ENCODE results near the gene ITPRID1. TPM values are rescaled to one million over a fixed set of nuclear protein-coding genes. Genes with fewer than 3 reads are reported as not detected.

Gene ITPRID1
- total RNA-seq, 2 donors from 2014 or later: 5.6 to 21.8 TPM

DNA sequence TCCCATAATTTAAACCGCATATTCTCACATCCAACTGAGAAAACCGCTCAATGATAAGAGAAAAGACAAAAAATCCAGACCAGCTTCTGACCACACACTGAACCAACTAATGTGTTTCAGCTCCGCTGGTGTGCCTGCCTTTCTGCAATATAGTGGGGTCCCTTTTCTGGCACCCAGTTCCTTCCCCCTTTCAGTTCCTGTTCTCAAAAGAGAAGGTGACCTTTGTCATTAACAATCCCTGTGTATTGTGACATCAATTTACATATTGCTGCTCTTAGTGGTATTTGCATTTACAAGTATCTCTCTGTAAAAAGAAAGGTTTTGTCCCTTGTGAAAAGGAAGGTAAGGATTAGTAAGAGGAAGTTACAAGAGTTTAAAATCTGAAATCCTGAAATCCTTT, 174.5 kb downstream of the ITPRID1 start:
- TF ChIP-seq, protein P1, sequence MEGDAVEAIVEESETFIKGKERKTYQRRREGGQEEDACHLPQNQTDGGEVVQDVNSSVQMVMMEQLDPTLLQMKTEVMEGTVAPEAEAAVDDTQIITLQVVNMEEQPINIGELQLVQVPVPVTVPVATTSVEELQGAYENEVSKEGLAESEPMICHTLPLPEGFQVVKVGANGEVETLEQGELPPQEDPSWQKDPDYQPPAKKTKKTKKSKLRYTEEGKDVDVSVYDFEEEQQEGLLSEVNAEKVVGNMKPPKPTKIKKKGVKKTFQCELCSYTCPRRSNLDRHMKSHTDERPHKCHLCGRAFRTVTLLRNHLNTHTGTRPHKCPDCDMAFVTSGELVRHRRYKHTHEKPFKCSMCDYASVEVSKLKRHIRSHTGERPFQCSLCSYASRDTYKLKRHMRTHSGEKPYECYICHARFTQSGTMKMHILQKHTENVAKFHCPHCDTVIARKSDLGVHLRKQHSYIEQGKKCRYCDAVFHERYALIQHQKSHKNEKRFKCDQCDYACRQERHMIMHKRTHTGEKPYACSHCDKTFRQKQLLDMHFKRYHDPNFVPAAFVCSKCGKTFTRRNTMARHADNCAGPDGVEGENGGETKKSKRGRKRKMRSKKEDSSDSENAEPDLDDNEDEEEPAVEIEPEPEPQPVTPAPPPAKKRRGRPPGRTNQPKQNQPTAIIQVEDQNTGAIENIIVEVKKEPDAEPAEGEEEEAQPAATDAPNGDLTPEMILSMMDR (conservative IDR thresholded peaks at IDR 0.05): no peak
- no peak for DNase-seq
- WGBS, 2 experiments (ENCODE audit: insufficient coverage in 1 of 2, insufficient read length in 1 of 2): 67 to 100% methylated on average over 2 to 3 of the region's 3 CpGs
- Histone ChIP-seq H3K9ac (ENCODE audit: extremely low read depth, low read length, poor library complexity, severe bottlenecking) (no peak overlapping the region), H3K4me1 (ENCODE audit: control insufficient read depth, insufficient read depth, low read length) (no peaks in the 10 kb centered on the region), H3K27me3 (ENCODE audit: control insufficient read depth, insufficient read depth, low read length, poor library complexity, severe bottlenecking) (no peaks in the 10 kb centered on the region), H3K4me3 (ENCODE audit: low read length) (no peak overlapping the region), H3K36me3 (ENCODE audit: control insufficient read depth, insufficient read depth, low read length) (no peaks in the 10 kb centered on the region), H3K27ac (ENCODE audit: low read depth, low read length) (no peak overlapping the region), H3K9me3 (ENCODE audit: control insufficient read depth, low read length) (no peaks in the 10 kb centered on the region)
- Mint-ChIP-seq H3K27me3 (ENCODE audit: insufficient read depth) (peaks cover 4% of the 10 kb centered on the region), H3K36me3 (ENCODE audit: low read depth) (no peaks in the 10 kb centered on the region), H3K4me3 (no peak overlapping the region), H3K4me1 (peaks cover 17% of the 10 kb centered on the region), H3K27ac (no peak overlapping the region), H3K9me3 (no peaks in the 10 kb centered on the region)

DNA sequence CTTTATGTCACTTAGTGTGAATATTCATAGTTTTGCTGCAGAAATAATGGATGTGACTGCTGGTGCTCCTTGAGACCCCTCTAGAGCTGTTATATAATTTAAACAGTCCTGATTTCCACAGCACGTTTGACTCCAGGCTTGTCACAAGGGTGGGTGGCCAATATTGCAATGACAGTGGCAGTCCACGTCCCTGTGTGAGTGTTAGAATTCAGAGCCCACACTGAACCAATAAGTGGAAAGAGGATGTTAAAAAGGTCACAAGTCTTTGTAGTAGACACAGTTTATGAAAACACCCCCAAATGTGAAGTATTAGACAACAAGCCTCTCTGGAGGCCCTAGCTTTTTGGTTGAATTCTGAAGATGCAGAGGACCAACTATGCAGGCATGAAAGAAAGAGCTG, 175.1 kb downstream of the ITPRID1 start:
- WGBS, 2 experiments (ENCODE audit: insufficient coverage in 1 of 2, insufficient read length in 1 of 2): 40 to 55% methylated on average over 2 of the region's 2 CpGs
- Histone ChIP-seq H3K4me1 (ENCODE audit: control insufficient read depth, insufficient read depth, low read length) (no peaks in the 10 kb centered on the region), H3K9me3 (ENCODE audit: control insufficient read depth, low read length) (no peaks in the 10 kb centered on the region), H3K27me3 (ENCODE audit: control insufficient read depth, insufficient read depth, low read length, poor library complexity, severe bottlenecking) (no peaks in the 10 kb centered on the region), H3K4me3 (ENCODE audit: low read length) (no peak overlapping the region), H3K9ac (ENCODE audit: extremely low read depth, low read length, poor library complexity, severe bottlenecking) (no peak overlapping the region), H3K36me3 (ENCODE audit: control insufficient read depth, insufficient read depth, low read length) (no peaks in the 10 kb centered on the region), H3K27ac (ENCODE audit: low read depth, low read length) (no peak overlapping the region)
- Mint-ChIP-seq H3K4me3 (no peak overlapping the region), H3K27ac (no peak overlapping the region), H3K9me3 (no peaks in the 10 kb centered on the region), H3K4me1 (peaks cover 17% of the 10 kb centered on the region), H3K36me3 (ENCODE audit: low read depth) (no peaks in the 10 kb centered on the region), H3K27me3 (ENCODE audit: insufficient read depth) (peaks cover 4% of the 10 kb centered on the region)
- DNase-seq: no peak
- TF ChIP-seq, protein P1 (conservative IDR thresholded peaks at IDR 0.05): no peak

DNA sequence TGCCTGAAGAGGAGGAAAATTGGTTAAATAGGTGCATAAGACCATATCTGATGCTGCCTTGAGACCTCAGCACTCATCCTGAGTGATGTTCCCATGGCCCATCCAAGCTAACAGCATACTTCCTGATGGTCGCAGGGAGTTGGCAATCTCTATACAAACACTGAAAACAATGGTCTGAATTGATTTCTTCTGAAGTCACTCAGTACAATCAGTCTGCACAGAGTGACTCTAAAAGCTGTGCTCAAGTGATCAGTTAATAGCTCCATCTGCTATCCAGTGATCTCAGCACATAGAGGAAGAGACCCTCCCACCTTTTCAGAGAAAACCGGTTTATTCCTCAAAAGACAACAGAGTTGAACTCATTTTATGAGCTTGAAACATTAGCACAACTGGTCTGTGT, 177.0 kb downstream of the ITPRID1 start:
- Histone ChIP-seq H3K27ac (ENCODE audit: low read depth, low read length) (no peak overlapping the region), H3K36me3 (ENCODE audit: control insufficient read depth, insufficient read depth, low read length) (no peaks in the 10 kb centered on the region), H3K4me3 (ENCODE audit: low read length) (no peak overlapping the region), H3K9me3 (ENCODE audit: control insufficient read depth, low read length) (no peaks in the 10 kb centered on the region), H3K4me1 (ENCODE audit: control insufficient read depth, insufficient read depth, low read length) (no peaks in the 10 kb centered on the region), H3K9ac (ENCODE audit: extremely low read depth, low read length, poor library complexity, severe bottlenecking) (no peak overlapping the region), H3K27me3 (ENCODE audit: control insufficient read depth, insufficient read depth, low read length, poor library complexity, severe bottlenecking) (no peaks in the 10 kb centered on the region)
- H3K4me3 Mint-ChIP-seq: no peak overlapping the region
- no peak overlapping the region for H3K27ac Mint-ChIP-seq
- H3K4me1 Mint-ChIP-seq: peaks cover 17% of the 10 kb centered on the region
- DNase-seq: no peak
- no peaks in the 10 kb centered on the region for H3K9me3 Mint-ChIP-seq
- H3K27me3 Mint-ChIP-seq (ENCODE audit: insufficient read depth): peaks cover 4% of the 10 kb centered on the region
- 58 to 89% methylated on average over 2 of the region's 2 CpGs for WGBS, 2 experiments (ENCODE audit: insufficient coverage in 1 of 2, insufficient read length in 1 of 2)
- TF ChIP-seq, protein P1 (conservative IDR thresholded peaks at IDR 0.05): no peak
- H3K36me3 Mint-ChIP-seq (ENCODE audit: low read depth): no peaks in the 10 kb centered on the region

All from endodermal cell (in vitro differentiated cells).